ENCODE data around the gene TECTB. TPM values are rescaled to one million over a fixed set of nuclear protein-coding genes. Genes with fewer than 3 reads are reported as not detected.

TECTB gene
- total and polyA plus RNA-seq, 4 donors, result not detected

DNA sequence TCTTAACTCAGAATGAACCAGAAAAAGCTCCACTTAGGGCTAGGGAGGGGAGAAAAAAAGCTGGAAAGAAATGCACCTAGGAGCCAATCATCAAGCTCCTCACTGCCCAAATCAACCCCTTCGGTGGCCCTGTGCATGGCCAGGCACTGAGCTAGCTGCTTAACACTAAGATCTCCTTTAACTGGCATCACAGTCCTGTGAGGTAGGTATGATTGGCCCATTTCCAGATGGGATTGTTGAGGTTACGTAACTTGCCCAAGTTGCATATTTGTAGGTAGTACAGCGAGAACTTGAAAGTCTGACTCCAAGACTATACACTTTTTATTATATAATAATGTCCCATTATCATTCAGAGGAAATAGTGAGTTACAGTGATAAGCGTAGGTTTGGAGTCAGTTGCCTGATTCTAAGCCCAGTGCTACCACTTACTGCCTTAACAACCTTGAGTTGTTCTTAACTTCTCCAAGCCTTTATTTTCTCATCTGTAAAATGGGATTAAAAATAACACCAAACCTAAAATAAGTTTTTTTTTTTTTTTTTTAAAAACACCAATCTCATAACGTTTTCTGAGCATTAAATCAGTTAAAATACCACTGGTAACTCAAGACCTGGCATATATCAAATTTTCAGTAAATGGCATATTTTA lies 53.5 kb downstream of the TECTB start:
- Histone ChIP-seq H3K27ac (ENCODE audit: low read depth in 1 of 2, low read length in 1 of 2) (no peak overlapping the region), H3K9me3 (ENCODE audit: control insufficient read depth in 4 of 4, insufficient read depth in 3 of 4, low read length in 3 of 4) (no peaks in the 10 kb centered on the region), H3K36me3 (ENCODE audit: control insufficient read depth in 4 of 4, insufficient read depth in 4 of 4, low read length in 4 of 4) (no peaks in the 10 kb centered on the region), H3K9ac (ENCODE audit: insufficient read depth in 1 of 2, low read length in 2 of 2) (no peak overlapping the region), H3K4me1 (ENCODE audit: control insufficient read depth in 5 of 5, insufficient read depth in 5 of 5, low read length in 5 of 5) (peaks cover 0 to 4% (median 0%) of the 10 kb centered on the region in 5 donors), H3K4me3 (no peak overlapping the region), H3K27me3 (ENCODE audit: control insufficient read depth in 3 of 3, insufficient read depth in 3 of 3, low read length in 2 of 3) (no peaks in the 10 kb centered on the region)
- no peak for TF ChIP-seq CTCF (IDR thresholded peaks at IDR 0.05; ENCODE audit: control extremely low read depth, extremely low read depth)
- 74 to 79% methylated on average over 5 of the region's 5 CpGs for WGBS, 2 donors
- DNase-seq (no peak), ATAC-seq (ENCODE audit: insufficient read depth, low FRiP score) (peak; percentile 39)

- Histone ChIP-seq H3K36me3 (ENCODE audit: control insufficient read depth in 4 of 4, insufficient read depth in 4 of 4, low read length in 4 of 4) (no peaks in the 10 kb centered on the region), H3K4me3 (no peak overlapping the region), H3K4me1 (ENCODE audit: control insufficient read depth in 5 of 5, insufficient read depth in 5 of 5, low read length in 5 of 5) (peaks cover 0 to 4% (median 0%) of the 10 kb centered on the region in 5 donors), H3K27ac (ENCODE audit: low read depth in 1 of 2, low read length in 1 of 2) (no peak overlapping the region), H3K27me3 (ENCODE audit: control insufficient read depth in 3 of 3, insufficient read depth in 3 of 3, low read length in 2 of 3) (no peaks in the 10 kb centered on the region), H3K9ac (ENCODE audit: insufficient read depth in 1 of 2, low read length in 2 of 2) (no peak overlapping the region), H3K9me3 (ENCODE audit: control insufficient read depth in 4 of 4, insufficient read depth in 3 of 4, low read length in 3 of 4) (no peaks in the 10 kb centered on the region)
- DNase-seq, result no peak
- TF ChIP-seq CTCF (IDR thresholded peaks at IDR 0.05; ENCODE audit: control extremely low read depth, extremely low read depth), result no peak
- no peak for ATAC-seq (ENCODE audit: insufficient read depth, low FRiP score)
- WGBS, 2 donors, result 86 to 96% methylated on average over 3 of the region's 3 CpGs
These were observed 55.8 kb downstream of the TECTB start for GRCh38 chr10:112338957-112339356.

GRCh38 chr10:112340601-112341000 lies 57.4 kb downstream of the TECTB start:
- DNase-seq (no peak), ATAC-seq (ENCODE audit: insufficient read depth, low FRiP score) (no peak)
- Histone ChIP-seq H3K36me3 (ENCODE audit: control insufficient read depth in 4 of 4, insufficient read depth in 4 of 4, low read length in 4 of 4) (no peaks in the 10 kb centered on the region), H3K9me3 (ENCODE audit: control insufficient read depth in 4 of 4, insufficient read depth in 3 of 4, low read length in 3 of 4) (no peaks in the 10 kb centered on the region), H3K9ac (ENCODE audit: insufficient read depth in 1 of 2, low read length in 2 of 2) (no peak overlapping the region), H3K27ac (ENCODE audit: low read depth in 1 of 2, low read length in 1 of 2) (no peak overlapping the region), H3K4me1 (ENCODE audit: control insufficient read depth in 5 of 5, insufficient read depth in 5 of 5, low read length in 5 of 5) (peaks cover 0 to 4% (median 0%) of the 10 kb centered on the region in 5 donors), H3K4me3 (no peak overlapping the region), H3K27me3 (ENCODE audit: control insufficient read depth in 3 of 3, insufficient read depth in 3 of 3, low read length in 2 of 3) (no peaks in the 10 kb centered on the region)
- 90 to 94% methylated on average over 2 of the region's 2 CpGs for WGBS, 2 donors
- no peak for TF ChIP-seq CTCF (IDR thresholded peaks at IDR 0.05; ENCODE audit: control extremely low read depth, extremely low read depth)
